GM12872 (cell line): Measurements from ENCODE around the gene ARRDC3.

Source experiments
- TF ChIP-seq, protein P1 (sequence below): IDR thresholded peaks from 3 replicates; pipeline ENCODE4 v1.5.1; 2011; ENCODE audit warnings: low read depth, mild to moderate bottlenecking, low read length, moderate library complexity; ENCODE audit not compliant: insufficient read depth

The ARRDC3 gene

DNA sequence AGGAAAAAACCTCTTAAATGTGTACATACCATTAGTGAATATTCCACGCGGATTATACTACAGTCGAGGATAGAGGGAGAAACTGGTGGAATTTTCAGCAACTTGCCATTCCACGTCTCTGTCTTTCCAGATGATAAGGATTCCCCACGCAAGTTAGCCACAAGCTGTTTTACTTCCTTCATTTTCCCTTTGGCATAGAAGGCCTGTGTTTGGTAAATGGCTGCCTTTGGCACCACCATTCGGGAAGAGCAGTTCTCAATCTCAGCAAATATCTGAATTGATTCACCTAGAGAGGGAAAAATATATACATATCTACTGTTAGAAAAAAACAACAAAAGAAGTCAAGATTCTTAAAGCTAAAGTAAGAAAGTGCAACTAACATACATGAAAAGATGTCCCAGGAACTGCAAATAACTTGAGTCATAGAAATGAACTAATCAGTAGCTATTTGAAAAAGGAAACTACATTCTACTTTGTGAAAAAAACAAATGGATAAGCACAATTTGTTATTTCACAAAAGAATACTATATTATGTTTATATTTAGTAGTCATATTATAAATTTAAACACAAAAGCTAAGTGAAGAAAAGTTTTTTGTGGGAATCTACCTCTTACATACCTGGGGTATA, 8.1 kb downstream of the ARRDC3 start:
- TF ChIP-seq, protein P1, sequence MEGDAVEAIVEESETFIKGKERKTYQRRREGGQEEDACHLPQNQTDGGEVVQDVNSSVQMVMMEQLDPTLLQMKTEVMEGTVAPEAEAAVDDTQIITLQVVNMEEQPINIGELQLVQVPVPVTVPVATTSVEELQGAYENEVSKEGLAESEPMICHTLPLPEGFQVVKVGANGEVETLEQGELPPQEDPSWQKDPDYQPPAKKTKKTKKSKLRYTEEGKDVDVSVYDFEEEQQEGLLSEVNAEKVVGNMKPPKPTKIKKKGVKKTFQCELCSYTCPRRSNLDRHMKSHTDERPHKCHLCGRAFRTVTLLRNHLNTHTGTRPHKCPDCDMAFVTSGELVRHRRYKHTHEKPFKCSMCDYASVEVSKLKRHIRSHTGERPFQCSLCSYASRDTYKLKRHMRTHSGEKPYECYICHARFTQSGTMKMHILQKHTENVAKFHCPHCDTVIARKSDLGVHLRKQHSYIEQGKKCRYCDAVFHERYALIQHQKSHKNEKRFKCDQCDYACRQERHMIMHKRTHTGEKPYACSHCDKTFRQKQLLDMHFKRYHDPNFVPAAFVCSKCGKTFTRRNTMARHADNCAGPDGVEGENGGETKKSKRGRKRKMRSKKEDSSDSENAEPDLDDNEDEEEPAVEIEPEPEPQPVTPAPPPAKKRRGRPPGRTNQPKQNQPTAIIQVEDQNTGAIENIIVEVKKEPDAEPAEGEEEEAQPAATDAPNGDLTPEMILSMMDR = no peak

DNA sequence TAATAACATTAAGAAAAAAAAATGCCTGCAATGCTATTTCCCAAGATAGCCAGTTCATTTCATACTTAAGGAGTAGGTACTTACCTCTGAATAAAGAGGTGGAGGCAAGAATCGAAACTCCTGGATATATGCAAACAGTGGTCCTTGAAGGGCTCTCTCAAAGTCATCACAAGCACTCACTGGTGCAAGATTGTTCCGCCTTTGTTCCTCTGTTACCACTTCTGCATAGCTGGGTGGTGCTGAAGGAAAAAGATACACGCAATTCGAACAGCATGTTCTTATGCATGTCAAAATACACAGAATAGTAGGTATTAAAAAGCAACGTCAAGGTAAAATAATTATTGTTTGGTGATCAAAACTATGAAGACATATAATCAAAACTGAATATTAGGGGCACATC, 9.5 kb downstream of the ARRDC3 start:
- TF ChIP-seq, protein P1 = no peak

DNA sequence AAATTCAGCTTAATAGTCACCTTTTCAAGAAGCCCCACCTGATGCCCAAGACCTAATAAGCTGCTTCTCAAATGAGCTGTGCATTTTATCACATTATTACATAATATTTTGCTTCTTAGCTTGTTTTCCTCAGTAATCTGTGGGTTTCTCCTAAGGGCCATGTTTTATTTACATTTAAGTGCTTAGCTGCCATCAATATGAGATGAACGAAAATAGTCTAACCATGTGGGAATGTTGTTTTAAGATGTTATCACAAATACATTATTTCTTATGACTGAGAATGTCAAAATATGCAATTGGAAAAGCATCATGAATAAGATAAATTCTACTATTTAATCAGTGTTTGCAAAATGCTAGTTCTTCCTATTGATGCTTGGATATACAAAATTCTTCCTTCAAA, 10.1 kb downstream of the ARRDC3 start:
- TF ChIP-seq, protein P1 = no peak

DNA sequence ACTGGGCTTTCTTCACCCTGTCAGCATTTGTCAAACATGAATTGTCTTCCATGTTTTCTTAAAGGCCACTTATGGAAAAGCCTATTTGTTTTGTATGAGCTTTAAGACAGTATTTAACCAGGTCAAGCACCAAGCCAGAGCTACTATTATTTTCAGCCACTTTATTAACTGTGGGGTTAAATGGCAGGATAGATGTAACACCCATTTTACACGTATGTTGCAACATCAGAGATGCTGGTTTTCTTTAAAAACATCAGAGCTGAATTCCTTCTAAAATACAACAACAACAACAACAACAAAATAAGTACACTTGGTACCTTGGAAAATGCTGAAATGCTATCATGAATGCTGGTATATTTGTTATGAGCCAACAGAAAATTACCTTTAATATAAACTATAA, 13.6 kb downstream of the ARRDC3 start:
- TF ChIP-seq, protein P1 = no peak

DNA sequence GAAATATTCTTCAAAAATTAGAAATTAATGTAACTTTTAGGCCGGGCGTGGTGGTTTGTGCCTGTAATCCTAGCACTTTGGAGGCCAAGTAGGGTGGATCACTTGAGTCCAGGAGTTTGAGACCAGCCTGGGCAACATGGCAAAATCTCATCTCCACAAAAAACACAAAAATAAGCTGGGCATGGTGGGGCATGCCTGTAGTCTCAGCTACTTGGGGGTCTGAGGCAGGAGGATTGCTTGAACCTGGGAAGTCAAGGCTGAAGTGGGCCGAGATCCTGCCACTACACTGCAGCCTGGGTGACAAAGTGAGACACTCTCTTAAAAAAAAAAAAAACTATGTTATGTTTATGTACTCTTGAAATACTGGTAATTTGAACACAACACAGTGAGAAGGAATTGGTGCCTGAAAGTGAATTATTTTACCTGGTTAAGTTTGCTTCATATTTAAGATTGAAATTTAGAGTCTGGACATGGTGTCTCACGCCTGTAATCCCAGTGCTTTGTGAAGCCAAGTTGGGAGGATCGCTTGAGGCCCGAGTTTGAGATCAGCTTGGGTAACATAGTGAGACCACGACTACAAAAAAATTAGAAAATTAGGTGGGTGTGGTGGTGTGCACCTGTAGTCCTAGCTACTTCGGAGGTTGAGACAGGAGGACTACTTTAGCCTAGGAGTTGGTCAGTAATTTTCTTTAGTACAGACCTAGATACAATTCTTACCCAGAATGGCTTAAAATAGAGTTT, 15.0 kb downstream of the ARRDC3 start:
- TF ChIP-seq, protein P1 = no peak

DNA sequence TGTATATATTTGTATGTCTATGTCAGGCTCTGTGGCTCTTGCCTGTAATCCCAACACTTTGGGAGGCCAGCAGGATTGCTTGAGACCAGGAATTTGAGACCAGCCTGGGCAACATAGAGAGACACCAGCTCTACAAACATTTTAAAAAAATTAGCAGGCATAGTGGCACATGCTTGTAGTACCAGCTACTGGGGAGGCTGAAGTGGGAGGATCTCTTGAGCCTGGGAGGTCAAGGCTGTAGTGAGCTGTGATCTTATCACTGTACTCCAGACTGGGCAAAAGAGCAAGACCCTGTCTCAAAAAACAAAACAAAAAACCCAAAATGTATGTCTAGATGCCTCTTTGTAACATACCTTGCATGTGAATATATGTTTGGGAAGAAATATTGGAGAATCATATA, 15.8 kb downstream of the ARRDC3 start:
- TF ChIP-seq, protein P1 = no peak

DNA sequence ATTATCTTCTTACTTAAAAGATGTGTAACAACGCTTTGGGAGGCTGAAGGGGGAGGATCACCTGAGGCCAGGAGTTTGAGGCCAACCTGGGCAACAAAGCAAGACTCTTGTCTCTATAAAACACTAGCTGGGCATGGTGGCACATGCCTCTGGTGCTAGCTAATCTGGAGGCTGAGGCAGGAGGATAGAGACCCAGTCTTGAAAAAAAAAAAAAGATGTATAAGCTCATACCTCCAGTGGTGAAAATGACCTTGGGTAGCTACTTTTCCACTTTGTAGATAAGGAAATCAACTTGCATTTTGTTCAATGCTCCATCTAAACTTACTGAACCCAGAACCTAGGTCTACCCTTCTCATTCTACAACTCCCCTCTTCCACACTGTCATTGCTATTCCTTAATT, 16.6 kb downstream of the ARRDC3 start:
- TF ChIP-seq, protein P1 = no peak
